Measurements from ENCODE around the gene AGPS. TPM values are rescaled to one million over a fixed set of nuclear protein-coding genes. Genes with fewer than 3 reads are reported as not detected.

Gene AGPS
- total RNA-seq, 3 donors from 2014 or later (not counting 1 experiment from before 2014, with no cell fraction given): 27.4 to 36.0 (median 35.6) TPM

GRCh38 chr2:177393203-177393755, 706 bp downstream of the AGPS start:
- Mint-ChIP-seq H3K36me3 (no peaks in the 10 kb centered on the region), H3K4me3 (peak overlapping the region; percentile 94), H3K27me3 (ENCODE audit: low read depth in 2 of 2) (no peaks in the 10 kb centered on the region), H3K4me1 (peaks cover 53 to 56% of the 10 kb centered on the region in 2 donors), H3K27ac (peak overlapping the region; percentile 84 to 96), H3K9me3 (no peaks in the 10 kb centered on the region)
- TF ChIP-seq, protein P1, sequence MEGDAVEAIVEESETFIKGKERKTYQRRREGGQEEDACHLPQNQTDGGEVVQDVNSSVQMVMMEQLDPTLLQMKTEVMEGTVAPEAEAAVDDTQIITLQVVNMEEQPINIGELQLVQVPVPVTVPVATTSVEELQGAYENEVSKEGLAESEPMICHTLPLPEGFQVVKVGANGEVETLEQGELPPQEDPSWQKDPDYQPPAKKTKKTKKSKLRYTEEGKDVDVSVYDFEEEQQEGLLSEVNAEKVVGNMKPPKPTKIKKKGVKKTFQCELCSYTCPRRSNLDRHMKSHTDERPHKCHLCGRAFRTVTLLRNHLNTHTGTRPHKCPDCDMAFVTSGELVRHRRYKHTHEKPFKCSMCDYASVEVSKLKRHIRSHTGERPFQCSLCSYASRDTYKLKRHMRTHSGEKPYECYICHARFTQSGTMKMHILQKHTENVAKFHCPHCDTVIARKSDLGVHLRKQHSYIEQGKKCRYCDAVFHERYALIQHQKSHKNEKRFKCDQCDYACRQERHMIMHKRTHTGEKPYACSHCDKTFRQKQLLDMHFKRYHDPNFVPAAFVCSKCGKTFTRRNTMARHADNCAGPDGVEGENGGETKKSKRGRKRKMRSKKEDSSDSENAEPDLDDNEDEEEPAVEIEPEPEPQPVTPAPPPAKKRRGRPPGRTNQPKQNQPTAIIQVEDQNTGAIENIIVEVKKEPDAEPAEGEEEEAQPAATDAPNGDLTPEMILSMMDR (IDR thresholded peaks at IDR 0.05): no peak
- H3K27ac ChIP-seq (ENCODE audit: low read length): peak overlapping the region; percentile 55
- DNase-seq: peak in 1 of 2 donors; percentile 38
- 9% methylated on average over 8 of the region's 8 CpGs for WGBS (ENCODE audit: insufficient coverage)
- intact Hi-C loops (cut with micrococcal nuclease): no loop called here
- no peaks in the 10 kb centered on the region for H3K9me3 ChIP-seq (ENCODE audit: control insufficient read depth, insufficient read depth, low read length)
- peak in 1 of 3 donors; percentile 10 for ATAC-seq
- no peaks in the 10 kb centered on the region for H3K36me3 ChIP-seq (ENCODE audit: control insufficient read depth, insufficient read depth, low read length)
- no peaks in the 10 kb centered on the region for H3K27me3 ChIP-seq (ENCODE audit: control insufficient read depth, insufficient read depth, low read length)
- H3K4me1 ChIP-seq (ENCODE audit: control insufficient read depth, insufficient read depth, low read length): peaks cover 14% of the 10 kb centered on the region
- H3K4me3 ChIP-seq (ENCODE audit: low read length): peak overlapping the region; percentile 89

DNA sequence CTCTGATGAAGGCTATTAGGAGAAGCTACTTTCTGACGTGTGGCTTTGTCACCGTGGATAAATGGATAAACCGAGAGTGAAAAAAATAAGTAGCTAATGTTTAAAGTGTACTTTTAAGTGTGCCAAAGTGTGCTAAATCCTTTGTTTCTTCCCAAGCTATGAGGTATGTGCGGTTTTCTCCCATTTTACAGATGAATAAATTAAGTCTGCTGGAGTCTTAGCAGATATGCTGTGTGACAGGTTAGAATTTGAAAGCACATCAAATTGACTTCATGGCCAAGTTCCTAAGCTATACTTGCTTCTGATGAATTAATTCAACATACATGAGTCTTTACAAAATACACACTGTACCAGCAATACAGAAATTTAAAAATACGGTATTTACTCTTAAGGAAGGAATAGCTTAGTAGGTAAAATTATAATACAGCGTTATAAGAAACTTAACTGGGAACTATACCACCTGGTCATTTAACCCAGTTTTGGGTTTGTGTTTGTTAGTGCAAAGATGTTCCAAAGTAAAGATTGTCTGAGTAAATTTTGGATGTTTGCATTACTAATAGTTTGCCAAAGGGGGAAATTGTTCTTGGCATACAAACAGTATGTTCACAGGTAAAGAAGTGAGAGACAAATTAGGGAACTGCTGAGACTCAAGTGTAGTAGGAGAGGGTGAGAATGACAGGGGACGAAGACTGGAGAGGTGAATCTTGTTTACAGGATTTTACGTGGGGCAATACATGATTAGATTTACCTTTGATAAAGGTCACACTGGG, 1.4 kb downstream of the AGPS start:
- Histone ChIP-seq H3K27ac (ENCODE audit: low read length) (no peak overlapping the region), H3K27me3 (ENCODE audit: control insufficient read depth, insufficient read depth, low read length) (no peaks in the 10 kb centered on the region), H3K9me3 (ENCODE audit: control insufficient read depth, insufficient read depth, low read length) (no peaks in the 10 kb centered on the region), H3K4me3 (ENCODE audit: low read length) (peak overlapping the region; percentile 89), H3K36me3 (ENCODE audit: control insufficient read depth, insufficient read depth, low read length) (no peaks in the 10 kb centered on the region), H3K4me1 (ENCODE audit: control insufficient read depth, insufficient read depth, low read length) (peaks cover 14% of the 10 kb centered on the region)
- no peak for DNase-seq
- no peaks in the 10 kb centered on the region for H3K27me3 Mint-ChIP-seq (ENCODE audit: low read depth in 2 of 2)
- peaks cover 59 to 63% of the 10 kb centered on the region in 2 donors for H3K4me1 Mint-ChIP-seq
- peak overlapping the region; percentile 94 for H3K4me3 Mint-ChIP-seq
- no peaks in the 10 kb centered on the region for H3K36me3 Mint-ChIP-seq
- intact Hi-C loops (cut with micrococcal nuclease): no loop called here
- WGBS (ENCODE audit: insufficient coverage): 72% methylated on average over 8 of the region's 8 CpGs
- H3K27ac Mint-ChIP-seq: peak overlapping the region; percentile 84 to 96
- TF ChIP-seq, protein P1 (IDR thresholded peaks at IDR 0.05): no peak
- ATAC-seq: no peak
- H3K9me3 Mint-ChIP-seq: no peaks in the 10 kb centered on the region

- TF ChIP-seq, protein P1 (IDR thresholded peaks at IDR 0.05): no peak
- Mint-ChIP-seq H3K4me1 (peaks cover 65 to 69% of the 10 kb centered on the region in 2 donors), H3K36me3 (no peaks in the 10 kb centered on the region), H3K4me3 (peak overlapping the region; percentile 14), H3K27ac (peak overlapping the region in 1 of 2 donors; percentile 28), H3K27me3 (ENCODE audit: low read depth in 2 of 2) (no peaks in the 10 kb centered on the region), H3K9me3 (no peaks in the 10 kb centered on the region)
- H3K9me3 ChIP-seq (ENCODE audit: control insufficient read depth, insufficient read depth, low read length): no peaks in the 10 kb centered on the region
- H3K36me3 ChIP-seq (ENCODE audit: control insufficient read depth, insufficient read depth, low read length): no peaks in the 10 kb centered on the region
- ATAC-seq (no peak), DNase-seq (no peak)
- H3K4me1 ChIP-seq (ENCODE audit: control insufficient read depth, insufficient read depth, low read length): peaks cover 14% of the 10 kb centered on the region
- 59% methylated on average over 3 of the region's 3 CpGs for WGBS (ENCODE audit: insufficient coverage)
- intact Hi-C loops (cut with micrococcal nuclease): no loop called here
- no peaks in the 10 kb centered on the region for H3K27me3 ChIP-seq (ENCODE audit: control insufficient read depth, insufficient read depth, low read length)
- no peak overlapping the region for H3K4me3 ChIP-seq (ENCODE audit: low read length)
- no peak overlapping the region for H3K27ac ChIP-seq (ENCODE audit: low read length)
These were observed 2.0 kb downstream of the AGPS start for GRCh38 chr2:177394594-177394973.

All from natural killer cell (primary cell).